Esophagus squamous epithelium (tissue), 5 donors: ENCODE data around the gene PCBP1. TPM values are rescaled to one million over a fixed set of nuclear protein-coding genes. Genes with fewer than 3 reads are reported as not detected.

Source experiments
- DNase-seq: peaks from one replicate; lab custom pipeline; 2025; lab: John Stamatoyannopoulos, UW
- H3K27ac ChIP-seq, 4 donors: fragments of 200-600 bp; sonication (generic); one replicate each; pipeline ENCODE4 v1.5.1; 2016 to 2019; ENCODE audit warnings: mild to moderate bottlenecking in 1 of 4
- H3K27me3 ChIP-seq, 4 donors: fragments of 200-600 bp; sonication (generic); 1 replicate in 3 of 4; 2 replicates in 1 of 4; pipeline versions ENCODE4 v1.5.1 to v1.6.0; 2017 to 2021; ENCODE audit warnings: antibody characterized with exemption in 1 of 4
- H3K36me3 ChIP-seq, 3 donors: fragments of 200-600 bp; sonication (generic); one replicate each; pipeline ENCODE4 v1.5.1; 2016 to 2019
- H3K4me1 ChIP-seq, 3 donors: fragments of 200-600 bp; sonication (generic); one replicate each; pipeline ENCODE4 v1.5.1; 2017 to 2019
- H3K4me3 ChIP-seq, 4 donors: fragments of 200-600 bp; sonication (generic); 1 replicate in 3 of 4; 2 replicates in 1 of 4; pipeline ENCODE4 v1.5.1; 2016 to 2019; ENCODE audit warnings: mild to moderate bottlenecking in 2 of 4, moderate library complexity in 1 of 4
- H3K9me3 ChIP-seq, 3 donors: fragments of 200-600 bp; sonication (generic); one replicate each; pipeline ENCODE4 v1.5.1; 2016 to 2019
- CTCF ChIP-seq, 6 experiments: fragments of 450-650 bp in 4 of 6; fragments of 200-600 bp in 2 of 6; sonication (generic) in 2 of 6; IDR thresholded peaks; one replicate each; pipeline ENCODE4 v1.5.1; 2016 to 2019; ENCODE audit warnings: antibody characterized with exemption in 6 of 6, mild to moderate bottlenecking in 4 of 6, moderate library complexity in 4 of 6
- POLR2A ChIP-seq, 4 donors: fragments of 450-650 bp; IDR thresholded peaks; one replicate each; pipeline ENCODE4 v1.6.1; 2017; ENCODE audit warnings: antibody characterized with exemption in 4 of 4, mild to moderate bottlenecking in 4 of 4, moderate library complexity in 3 of 4
- WGBS, 2 donors: methylation state at CpG; one replicate each; pipeline ENCODE4 v1.1.5; 2018; 5-methylcytosine and 5-hydroxymethylcytosine counted together
- intact Hi-C: fragments of 100-400 bp; cut with DNase I; formaldehyde crosslinking; loops from one replicate; pipeline ENCODE4 v1.15.0; 2022
- total RNA-seq, 4 donors: library from RNA; depleted of rRNA; stranded (reverse); fragments of >200 nt; gene quantifications; one replicate each; pipeline ENCODE4 v1.1.0, GENCODE V29; 2016
- donor health status: DM: yes; HTN: yes; CAD: no.

Gene PCBP1
- total RNA-seq, 4 donors from 2014 or later = 96.8 to 205 (median 177) TPM

DNA sequence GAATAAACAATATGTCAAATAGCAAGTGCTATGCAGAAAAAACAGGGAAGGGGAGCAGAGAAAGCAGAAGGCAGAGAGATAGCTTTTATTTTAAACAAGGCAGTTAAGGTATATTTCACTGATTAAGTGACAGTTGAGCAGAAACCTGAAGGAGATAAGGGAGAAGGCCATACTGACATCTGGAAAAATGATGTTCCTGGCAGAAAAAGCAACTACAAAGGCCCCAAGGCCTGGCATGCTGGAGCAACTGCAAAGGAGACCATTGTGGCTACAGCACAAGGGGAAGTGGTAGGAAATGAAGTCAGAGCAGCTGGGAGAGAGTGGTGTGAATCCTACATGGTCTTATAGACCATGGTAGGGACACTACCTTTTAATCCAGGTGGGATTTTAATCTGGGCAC, 8.9 kb upstream of the PCBP1 start:
- Histone ChIP-seq H3K4me1 (peaks cover 0 to 52% (median 16%) of the 10 kb centered on the region in 3 donors), H3K4me3 (no peak overlapping the region), H3K27ac (peak overlapping the region in 2 of 4 donors; percentile 31 to 45), H3K36me3 (peaks cover 0 to 100% (median 9%) of the 10 kb centered on the region in 3 donors), H3K9me3 (no peaks in the 10 kb centered on the region), H3K27me3 (no peaks in the 10 kb centered on the region)
- no peak for DNase-seq
- intact Hi-C loops = no loop called here
- TF ChIP-seq CTCF (IDR thresholded peaks at IDR 0.05) (no peak), POLR2A (IDR thresholded peaks at IDR 0.05) (no peak)

DNA sequence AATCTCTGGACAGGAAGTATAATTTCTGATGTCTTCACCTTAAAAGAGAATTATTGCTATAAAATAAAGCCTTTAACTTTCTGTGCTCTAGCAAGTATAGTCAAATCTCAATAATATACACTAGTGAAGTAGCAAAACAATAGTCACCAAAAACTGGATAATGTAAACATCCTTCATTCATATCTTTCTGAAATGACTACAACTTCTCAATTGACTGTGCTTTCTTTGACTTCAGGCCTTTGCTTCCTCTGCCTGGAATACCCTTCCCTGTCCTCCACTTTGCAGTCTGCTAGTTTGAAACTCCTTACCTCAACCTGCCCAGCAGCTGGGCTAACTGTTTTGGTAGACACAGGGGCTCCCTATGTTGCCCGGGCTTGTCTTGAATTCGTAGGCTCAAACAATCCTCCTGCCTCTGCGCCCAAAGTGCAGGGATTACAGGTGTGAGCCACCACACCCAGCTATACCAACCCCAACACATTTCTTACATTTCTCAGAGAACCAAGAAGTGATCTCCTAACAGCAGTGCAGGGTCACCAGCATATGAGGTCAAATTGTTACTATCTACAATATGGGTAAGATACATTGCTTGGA, 6.6 kb upstream of the PCBP1 start:
- H3K36me3 ChIP-seq = peaks cover 0 to 83% (median 5%) of the 10 kb centered on the region in 3 donors
- H3K9me3 ChIP-seq = no peaks in the 10 kb centered on the region
- H3K4me1 ChIP-seq = peaks cover 20 to 75% (median 40%) of the 10 kb centered on the region in 3 donors
- no peaks in the 10 kb centered on the region for H3K27me3 ChIP-seq
- DNase-seq = no peak
- WGBS, 2 donors = 53 to 62% methylated on average over 3 of the region's 3 CpGs
- H3K27ac ChIP-seq = peak overlapping the region; percentile 72 to 100 (median 87)
- no peak overlapping the region for H3K4me3 ChIP-seq
- no peak for TF ChIP-seq CTCF (IDR thresholded peaks at IDR 0.05)
- no peak for TF ChIP-seq POLR2A (IDR thresholded peaks at IDR 0.05)
- intact Hi-C loops = loop anchor here (10.0 kb wide), 1 partner anchor 336 kb away; the partner anchor contains the start of gene ANXA4

- WGBS, 2 donors = 63% methylated on average over 5 of the region's 5 CpGs
- intact Hi-C loops = loop anchor here (10.0 kb wide), 1 partner anchor 336 kb away; the partner anchor contains the start of gene ANXA4
- Histone ChIP-seq H3K27me3 (no peaks in the 10 kb centered on the region), H3K4me1 (peaks cover 23 to 80% (median 43%) of the 10 kb centered on the region in 3 donors), H3K27ac (peak overlapping the region; percentile 72 to 100 (median 87)), H3K36me3 (peaks cover 0 to 78% (median 0%) of the 10 kb centered on the region in 3 donors), H3K9me3 (no peaks in the 10 kb centered on the region), H3K4me3 (no peak overlapping the region)
- DNase-seq = no peak
- no peak for TF ChIP-seq POLR2A (IDR thresholded peaks at IDR 0.05)
- TF ChIP-seq CTCF (IDR thresholded peaks at IDR 0.05) = no peak
These were observed 6.1 kb upstream of the PCBP1 start for GRCh38 chr2:70081221-70081620.

- Histone ChIP-seq H3K27me3 (no peaks in the 10 kb centered on the region), H3K9me3 (no peaks in the 10 kb centered on the region), H3K27ac (peak overlapping the region; percentile 98 to 100 (median 100)), H3K4me3 (no peak overlapping the region), H3K4me1 (peaks cover 23 to 76% (median 43%) of the 10 kb centered on the region in 3 donors), H3K36me3 (peaks cover 0 to 55% (median 0%) of the 10 kb centered on the region in 3 donors)
- no peak for DNase-seq
- no peak for TF ChIP-seq CTCF (IDR thresholded peaks at IDR 0.05)
- no peak for TF ChIP-seq POLR2A (IDR thresholded peaks at IDR 0.05)
- intact Hi-C loops = loop anchor here (10.0 kb wide), 1 partner anchor 339 kb away; the partner anchor contains the start of gene ANXA4
- 52 to 59% methylated on average over 7 to 8 of the region's 8 CpGs for WGBS, 2 donors
These were observed 3.7 kb upstream of the PCBP1 start for GRCh38 chr2:70083344-70084156.
